SU-DHL-6 (cell line): ENCODE measurements around the gene HSF5.

Experiments used
- EZH2phosphoT487 ChIP-seq: fragments of 200-600 bp; sonication (generic), shearing (Covaris generic); conservative IDR thresholded peaks from 2 replicates; pipeline ENCODE4 v1.6.1; 2018; ENCODE audit warnings: mild to moderate bottlenecking, antibody characterized with exemption, low read length, moderate library complexity, mixed read lengths
- TF ChIP-seq, protein P1 (sequence below): fragments of 200-600 bp; sonication (generic); IDR thresholded peaks from one replicate; pipeline ENCODE4 v1.5.1; 2017; ENCODE audit warnings: antibody characterized with exemption, mild to moderate bottlenecking, low read length, moderate library complexity; ENCODE audit not compliant: insufficient read depth, poor library complexity, severe bottlenecking

DNA sequence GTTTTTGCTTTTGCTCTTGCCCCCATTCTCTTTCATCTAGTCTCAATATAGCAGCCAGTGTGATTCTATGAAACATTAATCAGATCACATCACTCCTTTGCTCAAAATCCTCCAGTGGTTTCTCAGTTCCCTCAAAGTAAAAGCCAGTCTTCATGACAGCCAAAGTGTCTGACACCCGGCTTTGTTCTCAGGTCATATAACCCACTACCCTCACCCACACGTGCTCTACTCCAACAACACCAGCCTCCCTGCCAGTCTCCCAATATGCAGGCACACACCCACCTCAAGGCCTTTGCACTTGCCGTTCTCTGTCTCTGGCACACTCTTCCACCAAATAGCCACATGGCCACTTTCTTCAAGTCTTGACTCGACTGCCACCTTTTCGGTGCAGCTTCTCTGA lies 21.9 kb upstream of the HSF5 start:
- TF ChIP-seq, protein P1, sequence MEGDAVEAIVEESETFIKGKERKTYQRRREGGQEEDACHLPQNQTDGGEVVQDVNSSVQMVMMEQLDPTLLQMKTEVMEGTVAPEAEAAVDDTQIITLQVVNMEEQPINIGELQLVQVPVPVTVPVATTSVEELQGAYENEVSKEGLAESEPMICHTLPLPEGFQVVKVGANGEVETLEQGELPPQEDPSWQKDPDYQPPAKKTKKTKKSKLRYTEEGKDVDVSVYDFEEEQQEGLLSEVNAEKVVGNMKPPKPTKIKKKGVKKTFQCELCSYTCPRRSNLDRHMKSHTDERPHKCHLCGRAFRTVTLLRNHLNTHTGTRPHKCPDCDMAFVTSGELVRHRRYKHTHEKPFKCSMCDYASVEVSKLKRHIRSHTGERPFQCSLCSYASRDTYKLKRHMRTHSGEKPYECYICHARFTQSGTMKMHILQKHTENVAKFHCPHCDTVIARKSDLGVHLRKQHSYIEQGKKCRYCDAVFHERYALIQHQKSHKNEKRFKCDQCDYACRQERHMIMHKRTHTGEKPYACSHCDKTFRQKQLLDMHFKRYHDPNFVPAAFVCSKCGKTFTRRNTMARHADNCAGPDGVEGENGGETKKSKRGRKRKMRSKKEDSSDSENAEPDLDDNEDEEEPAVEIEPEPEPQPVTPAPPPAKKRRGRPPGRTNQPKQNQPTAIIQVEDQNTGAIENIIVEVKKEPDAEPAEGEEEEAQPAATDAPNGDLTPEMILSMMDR = no peak
- no peak for TF ChIP-seq EZH2phosphoT487
